ENCODE measurements around the gene HDGF. TPM values are rescaled to one million over a fixed set of nuclear protein-coding genes. Genes with fewer than 3 reads are reported as not detected.

HDGF gene
- total and polyA plus RNA-seq, 9 of the 15 experiments (the other 6 are each of a cell fraction or from before 2014, with no cell fraction given), result 38.8 to 601 (median 400) TPM

GRCh38 chr1:156728599-156729462, 22.6 kb downstream of the HDGF start, which contains the start of gene ISG20L2 (continued):
- TF ChIP-seq ZNF699 (CRISPR knock-in tag; IDR thresholded peaks at IDR 0.05; ENCODE audit: insufficient replicate concordance) (no peak), ZNF449 (CRISPR knock-in tag; IDR thresholded peaks at IDR 0.05) (no peak), ESRRB (CRISPR knock-in tag; IDR thresholded peaks at IDR 0.05; ENCODE audit: borderline replicate concordance) (no peak), PBX2 (CRISPR knock-in tag; IDR thresholded peaks at IDR 0.05; ENCODE audit: low read depth) (no peak), PBX2 (tag; conservative IDR thresholded peaks at IDR 0.05; ENCODE audit: low read depth) (no peak; the same call in 1 of the 2 replicates), MECOM (CRISPR knock-in tag; IDR thresholded peaks at IDR 0.05) (no peak), PRMT5 (CRISPR knock-in tag; IDR thresholded peaks at IDR 0.05) (no peak), MYC (IDR thresholded peaks at IDR 0.05; ENCODE audit: low read depth, low read length) (peak; percentile 82), MYC (CRISPR knock-in tag; IDR thresholded peaks at IDR 0.05; ENCODE audit: borderline replicate concordance, low read depth) (no peak), ATF7 (IDR thresholded peaks at IDR 0.05) (peak; percentile 96), ZNF436 (CRISPR knock-in tag; IDR thresholded peaks at IDR 0.05) (no peak), BCL6 (CRISPR knock-in tag; IDR thresholded peaks at IDR 0.05) (no peak), PCBP1 (IDR thresholded peaks at IDR 0.05; ENCODE audit: low read depth, low read length, poor library complexity, severe bottlenecking) (no peak), IRF9 (tag; IDR thresholded peaks at IDR 0.05) (no peak), GATAD2B (IDR thresholded peaks at IDR 0.05; ENCODE audit: borderline replicate concordance) (no peak), SRSF1 (IDR thresholded peaks at IDR 0.05; ENCODE audit: low read depth, low read length) (no peak), ZNF253 (CRISPR knock-in tag; conservative IDR thresholded peaks at IDR 0.05) (no peak), ZKSCAN3 (CRISPR knock-in tag; IDR thresholded peaks at IDR 0.05) (no peak), EGR1 (conservative IDR thresholded peaks at IDR 0.05) (peak; percentile 74), ILK (tag; IDR thresholded peaks at IDR 0.05; ENCODE audit: borderline replicate concordance, low read depth) (no peak), POLR2G (IDR thresholded peaks at IDR 0.05; ENCODE audit: low read depth, low read length) (peak; percentile 94), ZNF124 (CRISPR knock-in tag; IDR thresholded peaks at IDR 0.05) (no peak), TCF7L2 (IDR thresholded peaks at IDR 0.05; ENCODE audit: low read depth, low read length) (no peak), POLR2B (IDR thresholded peaks at IDR 0.05; ENCODE audit: low read depth, partially characterized antibody) (peak; percentile 68), NBN (IDR thresholded peaks at IDR 0.05; ENCODE audit: low read depth) (peak; percentile 97)

Measured in K562 (cell line).